GM21737 (cell line): ENCODE results near the gene UNC5C.
A peak's percentile ranks its signal among the peaks of the same experiment; 100 is the strongest.
"Not testable (repeated sequence)": the region's sequence is repeated elsewhere in the genome, so short reads cannot be mapped to it uniquely, and the experiment has no call there.

Experiments used
- ATAC-seq: cut with Tn5 transposase; IDR thresholded peaks from one replicate; pipeline ENCODE4 v1.9.1; 2021; ENCODE audit warnings: mild to moderate bottlenecking, moderate library complexity; ENCODE audit not compliant: unreplicated experiment

The UNC5C gene

GRCh38 chr4:95190751-95191436 lies 357.9 kb downstream of the UNC5C start:
- no peak for ATAC-seq

GRCh38 chr4:95188701-95189370 lies 359.9 kb downstream of the UNC5C start:
- no peak for ATAC-seq

- no peak for ATAC-seq
Measured at GRCh38 chr4:95186666-95187065, 362.1 kb downstream of the UNC5C start.

GRCh38 chr4:95183656-95184408 lies 364.9 kb downstream of the UNC5C start:
- no peak for ATAC-seq

GRCh38 chr4:95181996-95182306 lies 366.8 kb downstream of the UNC5C start:
- no peak for ATAC-seq

- no peak for ATAC-seq
Measured at GRCh38 chr4:95181243-95181995, 367.4 kb downstream of the UNC5C start.

GRCh38 chr4:95180531-95181242 lies 368.1 kb downstream of the UNC5C start:
- ATAC-seq, result no peak

- ATAC-seq, result no peak
Measured at GRCh38 chr4:95178938-95179337, 369.8 kb downstream of the UNC5C start.

- not testable (repeated sequence) for ATAC-seq
Measured at GRCh38 chr4:95171377-95171776, 377.4 kb downstream of the UNC5C start.

GRCh38 chr4:95170176-95170575 lies 378.6 kb downstream of the UNC5C start:
- ATAC-seq, result no peak

- no peak for ATAC-seq
Measured at GRCh38 chr4:95167805-95168204, 381.0 kb downstream of the UNC5C start.

GRCh38 chr4:95165926-95166524 lies 382.7 kb downstream of the UNC5C start:
- ATAC-seq, result peak; percentile 78

GRCh38 chr4:95162867-95163266 lies 385.9 kb downstream of the UNC5C start:
- ATAC-seq, result no peak

GRCh38 chr4:95161781-95162469 lies 386.8 kb downstream of the UNC5C start:
- no peak for ATAC-seq

- no peak for ATAC-seq
Measured at GRCh38 chr4:95159384-95159783, 389.4 kb downstream of the UNC5C start.

- no peak for ATAC-seq
Measured at GRCh38 chr4:95158626-95159025, 390.1 kb downstream of the UNC5C start.

- no peak for ATAC-seq
Measured at GRCh38 chr4:95158045-95158444, 390.7 kb downstream of the UNC5C start.

- ATAC-seq, result no peak
Measured at GRCh38 chr4:95157596-95157995, 391.2 kb downstream of the UNC5C start.

GRCh38 chr4:95156452-95156765 lies 392.4 kb downstream of the UNC5C start:
- ATAC-seq, result no peak
